ENCODE measurements around the gene RPS19BP1.
A peak's percentile ranks its signal among the peaks of the same experiment; 100 is the strongest.

The RPS19BP1 gene

GRCh38 chr22:39577900-39578299 lies 45.4 kb upstream of the RPS19BP1 start:
- H3K27me3 ChIP-seq (ENCODE audit: control insufficient read depth in 1 of 2, insufficient read depth in 1 of 2, low read length in 2 of 2) = peaks cover 6 to 47% of the 10 kb centered on the region in 2 experiments
- no peak overlapping the region for H2BK5ac ChIP-seq (ENCODE audit: low read depth, low read length, poor library complexity, severe bottlenecking)
- no peak overlapping the region for H3K4me3 ChIP-seq (ENCODE audit: insufficient read depth in 1 of 2, low read depth in 1 of 2, low read length in 2 of 2)
- WGBS = 98% methylated on average over 5 of the region's 7 CpGs
- no peak overlapping the region for H3K14ac ChIP-seq (ENCODE audit: low read length in 2 of 2)
- H3K36me3 ChIP-seq (ENCODE audit: control insufficient read depth in 1 of 2, insufficient read depth in 2 of 2, low read depth in 1 of 2, low read length in 2 of 2) = no peaks in the 10 kb centered on the region
- no peak overlapping the region for H2AFZ ChIP-seq (ENCODE audit: low read depth, low read length)
- H3K4me2 ChIP-seq (ENCODE audit: low read length, poor library complexity, severe bottlenecking) = no peak overlapping the region
- no peak for DNase-seq
- H3K9ac ChIP-seq (ENCODE audit: low read length) = no peak overlapping the region
- H3K4me1 ChIP-seq (ENCODE audit: control insufficient read depth, insufficient read depth, low read depth, low read length) = peaks cover 28% of the 10 kb centered on the region
- H4K91ac ChIP-seq (ENCODE audit: low read length) = no peak overlapping the region
- H3K23ac ChIP-seq (ENCODE audit: low read length in 2 of 2) = no peak overlapping the region
- H3K27ac ChIP-seq (ENCODE audit: low read length, poor library complexity, severe bottlenecking) = no peak overlapping the region
- H2BK15ac ChIP-seq (ENCODE audit: low read depth, poor library complexity, severe bottlenecking) = no peak overlapping the region
- H2BK12ac ChIP-seq (ENCODE audit: low read length in 2 of 2) = no peak overlapping the region
- no peak overlapping the region for H4K8ac ChIP-seq (ENCODE audit: low read length)
- H3K4ac ChIP-seq (ENCODE audit: low read depth in 1 of 2, low read length in 2 of 2) = no peak overlapping the region
- no peak overlapping the region for H2BK120ac ChIP-seq (ENCODE audit: low read depth, low read length)
- H3K9me3 ChIP-seq (ENCODE audit: control insufficient read depth, low read length) = peaks cover 6% of the 10 kb centered on the region
- H2AK5ac ChIP-seq (ENCODE audit: low read length, severe bottlenecking) = no peak overlapping the region
- H3K18ac ChIP-seq (ENCODE audit: low read depth in 1 of 2, low read length in 2 of 2) = no peak overlapping the region
- H3K79me1 ChIP-seq (replicated peaks; ENCODE audit: low read length, poor library complexity, severe bottlenecking) = no peaks in the 10 kb centered on the region

GRCh38 chr22:39577366-39577765 lies 44.8 kb upstream of the RPS19BP1 start:
- Histone ChIP-seq H3K4me2 (ENCODE audit: low read length, poor library complexity, severe bottlenecking) (no peak overlapping the region), H3K23ac (ENCODE audit: low read length in 2 of 2) (no peak overlapping the region), H3K4ac (ENCODE audit: low read depth in 1 of 2, low read length in 2 of 2) (no peak overlapping the region), H2AK5ac (ENCODE audit: low read length, severe bottlenecking) (peak overlapping the region; percentile 80), H2BK120ac (ENCODE audit: low read depth, low read length) (no peak overlapping the region), H4K91ac (ENCODE audit: low read length) (no peak overlapping the region), H4K8ac (ENCODE audit: low read length) (no peak overlapping the region), H2AFZ (ENCODE audit: low read depth, low read length) (no peak overlapping the region), H3K18ac (ENCODE audit: low read depth in 1 of 2, low read length in 2 of 2) (no peak overlapping the region), H3K9me3 (ENCODE audit: control insufficient read depth, low read length) (peaks cover 5% of the 10 kb centered on the region), H2BK5ac (ENCODE audit: low read depth, low read length, poor library complexity, severe bottlenecking) (no peak overlapping the region), H3K14ac (ENCODE audit: low read length in 2 of 2) (no peak overlapping the region), H2BK15ac (ENCODE audit: low read depth, poor library complexity, severe bottlenecking) (no peak overlapping the region), H3K27me3 (ENCODE audit: control insufficient read depth in 1 of 2, insufficient read depth in 1 of 2, low read length in 2 of 2) (peaks cover 6 to 47% of the 10 kb centered on the region in 2 experiments), H3K27ac (ENCODE audit: low read length, poor library complexity, severe bottlenecking) (no peak overlapping the region), H3K4me3 (ENCODE audit: insufficient read depth in 1 of 2, low read depth in 1 of 2, low read length in 2 of 2) (no peak overlapping the region), H3K36me3 (ENCODE audit: control insufficient read depth in 1 of 2, insufficient read depth in 2 of 2, low read depth in 1 of 2, low read length in 2 of 2) (no peaks in the 10 kb centered on the region), H3K79me1 (replicated peaks; ENCODE audit: low read length, poor library complexity, severe bottlenecking) (no peaks in the 10 kb centered on the region), H2BK12ac (ENCODE audit: low read length in 2 of 2) (no peak overlapping the region), H3K4me1 (ENCODE audit: control insufficient read depth, insufficient read depth, low read depth, low read length) (peaks cover 28% of the 10 kb centered on the region), H3K9ac (ENCODE audit: low read length) (no peak overlapping the region)
- no peak for DNase-seq
- WGBS = 94% methylated on average over 21 of the region's 21 CpGs

- H3K9me3 ChIP-seq (ENCODE audit: control insufficient read depth, low read length) = peaks cover 5% of the 10 kb centered on the region
- peaks cover 0 to 46% of the 10 kb centered on the region in 2 experiments for H3K27me3 ChIP-seq (ENCODE audit: control insufficient read depth in 1 of 2, insufficient read depth in 1 of 2, low read length in 2 of 2)
- no peak overlapping the region for H3K14ac ChIP-seq (ENCODE audit: low read length in 2 of 2)
- H4K91ac ChIP-seq (ENCODE audit: low read length) = no peak overlapping the region
- no peak overlapping the region for H3K4ac ChIP-seq (ENCODE audit: low read depth in 1 of 2, low read length in 2 of 2)
- H2BK5ac ChIP-seq (ENCODE audit: low read depth, low read length, poor library complexity, severe bottlenecking) = no peak overlapping the region
- H3K27ac ChIP-seq (ENCODE audit: low read length, poor library complexity, severe bottlenecking) = peak overlapping the region; percentile 22
- 89% methylated on average over 4 of the region's 4 CpGs for WGBS
- H3K18ac ChIP-seq (ENCODE audit: low read depth in 1 of 2, low read length in 2 of 2) = no peak overlapping the region
- H3K9ac ChIP-seq (ENCODE audit: low read length) = no peak overlapping the region
- H2BK15ac ChIP-seq (ENCODE audit: low read depth, poor library complexity, severe bottlenecking) = no peak overlapping the region
- peaks cover 28% of the 10 kb centered on the region for H3K4me1 ChIP-seq (ENCODE audit: control insufficient read depth, insufficient read depth, low read depth, low read length)
- H3K23ac ChIP-seq (ENCODE audit: low read length in 2 of 2) = no peak overlapping the region
- H2AK5ac ChIP-seq (ENCODE audit: low read length, severe bottlenecking) = no peak overlapping the region
- no peak overlapping the region for H3K4me3 ChIP-seq (ENCODE audit: insufficient read depth in 1 of 2, low read depth in 1 of 2, low read length in 2 of 2)
- no peak overlapping the region for H2BK12ac ChIP-seq (ENCODE audit: low read length in 2 of 2)
- H2BK120ac ChIP-seq (ENCODE audit: low read depth, low read length) = no peak overlapping the region
- H3K79me1 ChIP-seq (replicated peaks; ENCODE audit: low read length, poor library complexity, severe bottlenecking) = no peaks in the 10 kb centered on the region
- H3K4me2 ChIP-seq (ENCODE audit: low read length, poor library complexity, severe bottlenecking) = no peak overlapping the region
- no peak overlapping the region for H2AFZ ChIP-seq (ENCODE audit: low read depth, low read length)
- H4K8ac ChIP-seq (ENCODE audit: low read length) = no peak overlapping the region
- H3K36me3 ChIP-seq (ENCODE audit: control insufficient read depth in 1 of 2, insufficient read depth in 2 of 2, low read depth in 1 of 2, low read length in 2 of 2) = no peaks in the 10 kb centered on the region
- DNase-seq = no peak
Observed at GRCh38 chr22:39576027-39576426, 43.5 kb upstream of the RPS19BP1 start.

- no peaks in the 10 kb centered on the region for H3K36me3 ChIP-seq (ENCODE audit: control insufficient read depth in 1 of 2, insufficient read depth in 2 of 2, low read depth in 1 of 2, low read length in 2 of 2)
- H2AFZ ChIP-seq (ENCODE audit: low read depth, low read length) = no peak overlapping the region
- H3K9me3 ChIP-seq (ENCODE audit: control insufficient read depth, low read length) = peaks cover 5% of the 10 kb centered on the region
- no peak overlapping the region for H2BK15ac ChIP-seq (ENCODE audit: low read depth, poor library complexity, severe bottlenecking)
- H3K4me3 ChIP-seq (ENCODE audit: insufficient read depth in 1 of 2, low read depth in 1 of 2, low read length in 2 of 2) = no peak overlapping the region
- DNase-seq = no peak
- H2BK12ac ChIP-seq (ENCODE audit: low read length in 2 of 2) = no peak overlapping the region
- peaks cover 28% of the 10 kb centered on the region for H3K4me1 ChIP-seq (ENCODE audit: control insufficient read depth, insufficient read depth, low read depth, low read length)
- H4K8ac ChIP-seq (ENCODE audit: low read length) = no peak overlapping the region
- no peaks in the 10 kb centered on the region for H3K79me1 ChIP-seq (replicated peaks; ENCODE audit: low read length, poor library complexity, severe bottlenecking)
- H3K9ac ChIP-seq (ENCODE audit: low read length) = no peak overlapping the region
- no peak overlapping the region for H2BK5ac ChIP-seq (ENCODE audit: low read depth, low read length, poor library complexity, severe bottlenecking)
- H3K27ac ChIP-seq (ENCODE audit: low read length, poor library complexity, severe bottlenecking) = no peak overlapping the region
- H3K14ac ChIP-seq (ENCODE audit: low read length in 2 of 2) = no peak overlapping the region
- no peak overlapping the region for H4K91ac ChIP-seq (ENCODE audit: low read length)
- H2AK5ac ChIP-seq (ENCODE audit: low read length, severe bottlenecking) = no peak overlapping the region
- H2BK120ac ChIP-seq (ENCODE audit: low read depth, low read length) = no peak overlapping the region
- H3K23ac ChIP-seq (ENCODE audit: low read length in 2 of 2) = no peak overlapping the region
- H3K4ac ChIP-seq (ENCODE audit: low read depth in 1 of 2, low read length in 2 of 2) = no peak overlapping the region
- no peak overlapping the region for H3K18ac ChIP-seq (ENCODE audit: low read depth in 1 of 2, low read length in 2 of 2)
- H3K4me2 ChIP-seq (ENCODE audit: low read length, poor library complexity, severe bottlenecking) = no peak overlapping the region
- H3K27me3 ChIP-seq (ENCODE audit: control insufficient read depth in 1 of 2, insufficient read depth in 1 of 2, low read length in 2 of 2) = peaks cover 0 to 43% of the 10 kb centered on the region in 2 experiments
- WGBS = 98% methylated on average over 2 of the region's 2 CpGs
Observed at GRCh38 chr22:39575552-39575825, 42.9 kb upstream of the RPS19BP1 start.

All from mesenchymal stem cell (in vitro differentiated cells and primary cell).